Measurements from ENCODE around the gene ACSL3.
"Not testable (repeated sequence)": the region's sequence is repeated elsewhere in the genome, so short reads cannot be mapped to it uniquely, and the experiment has no call there.

DNA sequence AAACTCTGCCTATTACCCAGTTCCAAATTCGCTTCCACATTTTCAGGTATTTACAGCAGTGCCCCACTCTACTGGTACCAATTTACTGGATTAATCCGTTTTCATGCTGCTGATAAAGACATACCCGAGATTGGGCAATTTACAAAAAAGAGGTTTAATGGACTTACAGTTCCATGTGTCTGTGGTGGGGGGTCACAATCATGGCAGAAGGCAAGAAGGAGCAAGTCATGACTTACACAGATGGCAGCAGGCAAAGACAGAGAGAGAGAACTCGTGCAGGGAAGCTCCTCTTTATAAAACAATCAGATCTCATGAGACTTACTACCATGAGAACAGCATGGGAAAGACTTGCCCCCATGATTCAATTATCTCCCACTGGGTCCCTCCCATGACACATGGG lies 129.4 kb downstream of the ACSL3 start:
- TF ChIP-seq EZH2phosphoT487 (IDR thresholded peaks at IDR 0.05; ENCODE audit: insufficient read depth, low read depth); EZH2 (IDR thresholded peaks at IDR 0.05; ENCODE audit: insufficient read depth, poor library complexity, severe bottlenecking): not testable (repeated sequence)

All from GM23248 (cell line).